GM19035 (cell line): ENCODE data around the gene SP100.
"Not testable (repeated sequence)": the region's sequence is repeated elsewhere in the genome, so short reads cannot be mapped to it uniquely, and the experiment has no call there.

Source experiments
- ATAC-seq: cut with Tn5 transposase; IDR thresholded peaks from one replicate; pipeline ENCODE4 v1.9.1; 2021; ENCODE audit not compliant: unreplicated experiment

The SP100 gene

DNA sequence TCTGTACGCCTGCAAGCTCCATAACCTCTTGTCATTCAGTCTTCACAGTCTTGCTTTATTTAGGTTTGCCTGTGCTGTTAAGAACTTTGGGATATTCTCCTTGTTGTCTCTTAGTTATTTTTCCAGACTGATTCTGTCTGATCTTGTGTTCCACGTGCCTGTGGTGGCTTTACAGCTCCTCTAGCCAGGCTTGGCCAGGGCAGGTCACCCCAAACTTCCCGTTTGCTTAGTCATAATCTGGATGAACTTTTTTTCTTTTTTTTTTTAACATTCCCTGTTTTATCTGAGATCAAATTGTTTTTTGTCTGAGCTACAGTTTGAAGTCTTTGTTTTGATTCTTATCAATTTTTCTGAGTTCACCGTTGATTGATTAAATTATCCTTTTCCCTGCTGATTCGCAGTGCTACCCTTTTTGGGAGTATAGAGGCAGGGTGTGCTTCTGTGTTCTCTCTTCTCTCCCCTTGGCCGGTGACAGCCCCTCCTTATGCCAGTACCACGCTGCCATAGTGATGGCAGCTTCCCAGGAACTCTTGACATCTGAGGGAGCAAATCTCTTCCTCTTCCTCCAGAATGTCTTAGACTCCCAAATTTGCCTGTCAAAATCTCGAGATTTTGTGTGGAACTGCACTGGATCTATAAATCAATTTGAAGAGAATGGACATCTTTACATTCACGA lies 2.5 kb downstream of the SP100 start:
- ATAC-seq = no peak

DNA sequence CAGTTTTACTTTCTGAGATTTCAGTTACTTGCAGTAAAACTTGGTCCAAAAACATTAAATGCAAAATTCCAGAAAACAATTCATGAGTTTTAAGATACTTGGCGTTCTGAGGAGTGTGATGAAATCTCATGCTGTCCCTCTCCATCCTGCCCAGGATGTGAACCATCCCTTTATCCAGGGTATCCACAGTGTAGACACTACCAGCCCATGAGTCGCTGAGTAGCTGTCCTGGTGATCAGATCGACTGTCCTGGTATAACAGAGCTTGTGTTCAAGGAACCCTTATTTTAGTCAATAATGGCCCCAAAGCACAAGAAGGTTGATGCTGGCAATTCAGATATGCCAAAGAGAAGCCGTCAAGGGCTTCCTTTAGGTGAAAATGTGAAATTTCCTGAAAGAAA lies 3.2 kb downstream of the SP100 start:
- ATAC-seq = no peak

DNA sequence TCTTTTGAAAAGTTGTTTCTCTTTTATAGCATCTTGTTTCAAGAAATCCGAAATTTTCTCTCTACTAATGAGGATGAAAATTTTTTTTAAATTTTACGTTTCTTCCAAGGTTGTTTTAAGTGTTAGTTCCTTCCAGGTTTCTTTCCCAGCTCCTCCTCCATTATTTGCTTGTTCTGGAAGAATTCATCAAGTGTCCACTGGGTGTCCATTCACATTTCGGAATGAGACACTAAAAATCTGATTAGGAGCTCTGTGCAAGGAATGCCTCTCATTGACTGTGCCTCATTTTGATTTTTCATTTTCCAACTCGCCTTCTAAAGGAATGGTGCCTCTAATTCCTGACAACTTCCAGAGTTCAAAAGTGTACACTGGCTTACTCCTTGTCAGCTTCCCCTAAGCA lies 6.1 kb downstream of the SP100 start:
- no peak for ATAC-seq

DNA sequence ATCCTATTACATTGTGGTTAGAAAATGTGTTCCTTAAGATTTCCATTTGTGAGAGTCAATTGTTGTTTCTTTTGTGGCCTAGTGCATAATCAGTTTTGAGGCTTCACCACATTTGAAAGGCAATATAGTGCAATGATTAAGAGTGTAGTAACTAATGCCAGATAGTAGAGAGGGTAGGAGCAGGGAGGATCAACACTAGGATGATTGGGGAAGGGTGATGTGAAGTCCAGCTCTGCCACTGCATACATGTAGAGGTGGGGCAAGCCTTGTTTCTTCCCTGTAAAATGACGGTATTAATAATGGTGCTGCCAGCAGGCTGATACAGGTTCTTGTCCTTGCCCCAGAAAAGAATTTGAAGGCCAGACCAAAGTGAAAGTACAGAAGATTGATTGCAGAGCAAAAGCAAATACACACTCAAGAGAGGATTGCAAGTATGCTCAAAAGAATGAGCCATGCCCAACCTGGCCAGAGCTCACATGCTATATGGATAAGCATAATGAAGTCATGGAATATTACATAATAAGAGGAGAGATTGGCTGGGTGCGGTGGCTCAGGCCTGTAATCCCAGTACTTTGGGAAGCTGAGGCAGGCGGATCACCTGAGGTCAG lies 8.0 kb downstream of the SP100 start:
- no peak for ATAC-seq

DNA sequence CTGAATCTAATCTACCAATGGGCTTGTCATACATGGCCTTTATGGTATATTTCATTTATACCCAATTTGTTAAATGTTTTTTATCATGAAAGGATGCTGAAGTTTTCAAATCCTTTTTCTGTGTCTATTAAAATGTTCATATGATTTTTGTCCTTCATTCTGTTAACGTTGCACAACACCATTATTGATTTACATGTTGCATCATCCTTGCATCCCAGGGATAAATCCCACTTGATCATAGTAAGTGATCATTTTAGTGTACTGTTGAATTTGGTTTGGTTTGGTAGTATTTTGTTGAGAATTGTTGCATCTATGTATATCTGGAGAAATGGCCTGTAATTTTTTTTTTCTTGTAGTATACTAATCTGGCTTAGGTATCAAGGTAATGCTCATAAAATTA lies 9.4 kb downstream of the SP100 start:
- no peak for ATAC-seq

DNA sequence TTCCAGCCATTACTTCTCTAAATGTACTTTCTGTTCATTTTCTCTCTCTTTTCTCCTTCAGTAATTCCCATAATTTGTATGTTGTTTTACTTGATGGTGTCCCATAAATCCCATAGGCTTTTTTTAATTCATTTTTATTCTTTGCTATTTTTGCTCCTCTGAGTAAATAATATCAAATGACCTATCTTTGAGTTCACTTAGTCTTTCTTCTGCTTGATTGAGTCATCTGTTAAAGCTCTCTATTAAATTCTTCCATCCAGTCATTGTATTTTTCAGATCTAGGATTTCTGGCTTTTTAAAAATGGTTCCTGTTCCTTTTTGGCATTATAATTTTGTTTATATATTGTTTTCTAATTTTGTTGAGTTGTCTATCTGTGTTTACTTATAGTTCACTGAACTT lies 13.5 kb downstream of the SP100 start:
- no peak for ATAC-seq

DNA sequence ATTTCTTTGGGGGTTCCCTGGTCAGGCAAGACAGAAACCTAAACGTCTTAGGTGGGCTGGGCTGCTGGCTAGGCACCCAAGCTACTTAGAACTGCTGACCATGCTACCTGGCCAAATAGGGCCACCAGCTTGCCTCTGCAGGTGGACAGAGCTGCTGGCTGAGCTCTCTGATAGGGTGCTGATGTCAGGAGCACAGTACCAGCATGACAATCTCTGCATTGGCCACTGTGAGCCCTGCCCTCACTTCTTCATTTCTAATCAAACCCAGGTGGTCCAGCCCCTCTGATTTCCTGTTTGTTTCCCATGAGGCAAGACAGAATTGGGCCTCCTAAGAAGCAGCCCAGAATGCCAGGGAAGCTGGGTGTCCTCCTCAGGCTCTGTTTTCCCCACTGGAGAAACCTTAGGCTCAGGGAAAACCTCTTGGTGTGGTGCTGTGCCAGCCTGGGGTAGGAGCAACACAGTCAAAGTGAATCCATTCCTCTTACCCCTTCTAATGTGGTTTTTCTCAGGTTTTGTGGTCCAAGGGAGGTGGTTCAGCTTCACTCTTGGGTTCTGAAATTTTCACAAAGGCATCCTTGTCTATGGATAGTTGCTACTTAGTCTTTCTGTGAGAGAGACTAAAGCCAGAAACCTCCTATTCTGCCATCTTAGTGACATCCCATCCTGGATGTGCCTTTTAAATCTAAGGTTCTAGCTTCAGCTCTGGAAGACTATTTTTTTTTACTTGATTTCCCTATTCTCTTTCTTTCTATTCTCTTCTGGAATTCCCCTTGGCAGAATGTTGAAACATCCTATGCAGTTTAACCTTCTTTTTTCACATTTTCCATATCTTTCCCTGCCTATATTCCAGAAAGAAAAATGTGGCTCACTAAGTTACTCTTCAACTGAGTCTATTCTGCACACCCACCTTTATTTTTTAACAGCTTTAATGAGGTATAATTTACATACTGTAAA lies 15.2 kb downstream of the SP100 start:
- ATAC-seq = no peak

DNA sequence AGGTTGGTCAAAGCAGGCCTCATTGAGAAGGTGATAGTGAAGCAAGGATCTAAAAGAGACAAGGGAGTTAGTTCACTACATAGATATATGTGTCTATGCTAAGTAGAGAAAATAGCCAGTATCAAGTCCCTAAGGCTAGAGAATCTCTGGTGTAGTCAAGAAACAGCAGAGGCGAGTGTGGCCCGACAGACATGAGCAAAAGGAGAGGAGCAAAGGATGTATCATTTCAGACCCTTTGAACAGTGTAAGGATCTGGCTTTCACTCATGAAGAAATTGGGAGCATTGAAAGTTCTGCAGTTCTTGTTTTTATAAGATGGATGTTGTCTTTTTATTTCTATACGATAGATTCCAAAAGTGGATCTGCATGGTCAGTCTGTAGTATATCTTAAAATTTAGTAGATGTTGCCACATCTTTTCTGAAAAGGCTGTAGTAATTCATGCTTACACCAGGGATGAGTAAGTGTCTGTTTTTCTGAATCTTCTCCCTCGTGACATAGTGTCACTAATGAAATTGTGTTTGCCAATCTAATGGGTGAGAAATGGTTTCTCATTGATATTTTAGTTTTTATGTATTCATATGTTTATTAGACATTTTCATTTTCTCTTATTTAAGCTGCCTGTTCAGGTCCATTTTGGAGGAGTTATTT lies 18.8 kb downstream of the SP100 start:
- ATAC-seq = no peak

DNA sequence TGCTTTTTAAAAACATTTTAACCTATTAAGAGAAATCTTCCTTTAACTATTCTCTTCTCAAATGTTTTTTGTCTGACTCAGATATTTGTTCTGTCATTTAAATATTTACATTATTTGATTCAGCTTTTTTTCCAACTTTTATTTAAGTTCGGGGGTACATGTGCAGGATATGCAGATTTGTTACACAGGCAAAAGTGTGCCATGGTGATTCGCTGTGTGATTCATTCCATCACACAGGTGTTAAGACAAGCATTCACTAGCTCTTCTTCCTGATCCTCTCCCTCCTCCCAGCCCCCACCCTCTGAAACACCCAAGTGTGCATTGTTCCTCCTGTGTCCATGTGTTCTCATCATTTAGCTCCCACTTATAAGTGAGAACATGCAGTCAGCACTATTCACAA lies 19.4 kb downstream of the SP100 start:
- no peak for ATAC-seq

DNA sequence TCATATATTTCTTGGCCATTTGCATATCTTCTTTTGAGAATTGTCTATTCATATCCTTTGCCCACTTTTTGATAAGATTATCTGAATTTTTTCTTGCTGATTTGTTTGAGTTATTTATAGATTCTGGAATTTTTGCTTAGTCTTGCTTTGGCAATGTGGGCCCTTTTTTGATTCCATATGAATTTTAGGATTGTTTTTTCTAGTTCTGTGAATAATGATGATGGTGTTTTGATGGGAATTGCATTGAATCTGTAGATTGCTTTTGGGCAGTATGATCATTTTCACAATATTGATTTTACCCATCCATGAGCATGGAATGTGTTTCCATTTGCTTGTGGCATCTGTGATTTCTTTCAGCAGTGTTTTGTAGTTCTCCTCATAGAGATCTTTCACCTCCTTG lies 23.1 kb downstream of the SP100 start:
- not testable (repeated sequence) for ATAC-seq

DNA sequence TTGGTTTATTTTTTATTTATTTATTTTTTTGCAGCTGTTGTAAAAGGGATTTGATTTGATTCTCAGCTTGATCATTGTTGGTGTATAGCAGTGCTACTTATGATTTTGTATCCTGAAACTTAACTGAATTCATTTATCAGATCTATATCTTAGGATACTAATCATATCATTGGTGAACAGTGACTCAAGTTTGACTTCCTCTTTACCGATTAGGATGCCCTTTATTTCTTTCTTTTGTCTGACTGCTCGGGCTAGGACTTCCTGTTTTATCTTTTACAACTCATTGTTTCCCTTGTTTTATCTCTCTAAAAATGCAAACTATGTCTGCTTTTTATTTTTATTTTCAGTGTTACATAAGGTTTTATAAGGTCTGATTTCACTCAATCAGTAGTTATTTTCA lies 23.6 kb downstream of the SP100 start:
- ATAC-seq = no peak

DNA sequence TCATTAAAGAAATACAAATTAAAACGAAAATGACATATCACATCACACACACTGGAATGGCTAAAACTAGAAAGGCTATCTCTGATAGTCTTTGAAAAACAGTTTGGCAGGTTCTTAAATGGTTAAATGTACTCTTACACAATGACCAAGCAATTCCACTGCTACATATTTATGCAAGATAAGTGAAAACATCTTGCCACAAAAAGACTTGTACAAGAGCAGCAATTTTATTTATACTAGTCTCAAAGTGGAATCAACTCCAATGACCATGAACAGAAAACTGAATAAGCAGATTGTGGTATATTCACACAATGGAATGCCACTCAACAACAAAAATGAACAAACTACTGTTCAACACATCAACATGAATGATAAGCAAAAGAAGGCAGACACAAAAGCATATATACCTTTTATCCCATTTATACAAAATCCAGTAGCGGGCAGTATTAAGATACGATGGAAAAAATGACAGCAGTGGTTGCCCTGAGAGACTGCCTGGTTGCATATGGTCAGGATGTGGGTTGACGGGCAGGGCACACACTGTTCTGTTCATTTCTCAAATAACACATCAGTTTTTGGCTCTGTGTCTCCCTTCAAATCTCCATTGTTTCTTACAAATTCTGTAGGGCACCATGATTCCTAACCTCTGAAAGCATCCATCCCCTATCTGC lies 25.4 kb downstream of the SP100 start:
- peak; percentile 65 for ATAC-seq

DNA sequence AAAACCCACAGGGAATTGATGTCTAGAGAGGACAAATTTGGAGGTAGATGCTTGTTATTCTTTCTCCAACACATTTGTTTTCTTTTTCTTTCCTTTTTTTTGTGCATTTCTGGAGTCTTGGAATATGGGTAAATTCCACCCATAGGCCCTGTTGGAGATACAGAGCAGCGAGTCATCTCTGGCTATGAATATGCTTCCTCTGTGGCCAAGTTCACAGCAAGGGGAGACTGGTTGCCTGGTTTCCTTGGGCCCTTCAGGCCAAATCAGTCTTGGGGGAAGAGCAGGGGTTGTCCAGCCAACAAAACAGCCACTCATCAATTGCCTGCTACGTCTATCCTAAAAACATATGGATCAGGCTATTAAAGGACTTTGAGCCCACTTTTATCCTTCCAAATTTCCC lies 27.5 kb downstream of the SP100 start:
- ATAC-seq = no peak

DNA sequence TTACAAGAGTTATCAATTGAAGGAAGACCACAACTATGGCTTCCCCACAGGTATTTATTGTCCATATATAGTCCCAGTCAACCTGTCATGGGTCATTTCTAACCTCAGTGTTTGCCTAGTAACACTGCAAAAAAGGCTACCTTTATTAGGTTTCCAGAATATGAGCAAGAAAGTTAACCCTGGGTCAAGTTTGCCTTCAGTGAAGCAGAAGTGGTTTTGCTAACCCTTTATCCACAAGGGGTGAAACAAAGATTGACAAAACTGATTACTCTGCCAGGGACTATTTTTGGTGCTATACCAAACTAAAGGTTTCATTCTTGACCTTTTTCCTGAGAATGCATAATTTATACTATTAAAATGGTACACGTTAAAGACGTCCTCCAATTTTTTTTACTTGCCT lies 28.8 kb downstream of the SP100 start:
- ATAC-seq = no peak

DNA sequence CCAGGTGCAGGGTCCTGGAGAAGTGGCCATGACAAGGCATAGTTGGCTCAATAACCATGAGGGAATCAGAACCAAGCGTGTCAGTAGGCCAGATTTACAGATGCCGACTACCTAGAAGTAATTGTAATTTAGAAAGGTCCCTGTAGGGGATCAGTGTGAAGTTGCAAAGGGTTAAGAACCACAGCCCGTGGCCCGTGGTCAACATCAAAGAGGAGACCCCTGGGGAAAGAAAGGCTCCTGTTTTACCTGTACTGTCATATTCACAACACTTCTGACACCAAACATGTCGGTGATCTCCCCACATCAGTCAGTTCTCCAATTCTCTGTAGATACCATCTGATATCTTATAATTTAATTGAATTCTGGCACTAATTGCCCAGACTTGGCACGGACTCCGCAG lies 31.0 kb downstream of the SP100 start:
- ATAC-seq = no peak

DNA sequence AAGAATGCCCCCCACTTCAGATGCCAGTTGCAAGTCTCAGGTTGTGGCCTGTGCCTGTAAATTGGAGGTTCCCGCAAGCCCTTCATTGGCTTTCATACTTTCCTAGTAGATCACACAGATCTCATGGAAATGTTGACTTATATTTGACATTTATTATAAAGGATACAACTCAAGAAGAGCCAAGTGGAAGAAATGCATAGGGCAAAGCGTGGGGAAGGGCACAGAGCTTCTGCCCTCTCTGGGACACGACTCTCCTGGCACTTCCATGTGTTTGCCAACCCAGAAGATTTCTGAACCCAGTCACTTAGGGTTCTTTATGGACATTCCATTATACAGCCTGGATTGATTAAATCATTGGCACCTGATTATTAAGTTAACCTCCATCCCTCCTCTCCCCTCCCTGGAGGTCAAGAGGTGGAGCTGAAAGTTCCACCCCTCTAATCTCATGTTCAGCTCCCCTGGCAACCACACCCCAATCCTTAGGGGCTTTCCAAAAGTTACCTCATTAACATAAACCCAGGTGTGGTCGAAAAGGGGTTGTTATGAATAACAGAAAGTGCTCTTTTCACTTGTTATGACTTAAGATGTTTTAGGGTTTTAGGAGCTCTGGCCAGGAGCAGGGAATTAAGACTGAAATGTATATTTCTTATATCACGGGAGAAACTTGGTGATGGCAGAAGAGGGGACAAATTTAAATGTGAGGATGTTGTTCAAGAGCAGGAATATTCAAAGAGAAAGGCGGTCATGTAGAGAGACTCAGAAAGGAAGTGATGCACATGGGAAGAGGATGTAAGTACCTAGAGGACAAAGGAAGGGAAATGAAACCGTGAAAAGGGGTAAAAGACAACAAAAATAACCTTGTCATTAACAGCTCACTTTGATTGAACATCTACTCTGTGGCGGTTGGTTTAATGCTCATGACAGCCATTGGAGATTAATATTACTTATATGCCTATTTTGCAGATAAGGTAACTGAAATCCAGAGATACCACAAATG lies 31.8 kb downstream of the SP100 start:
- ATAC-seq = peak; percentile 76

DNA sequence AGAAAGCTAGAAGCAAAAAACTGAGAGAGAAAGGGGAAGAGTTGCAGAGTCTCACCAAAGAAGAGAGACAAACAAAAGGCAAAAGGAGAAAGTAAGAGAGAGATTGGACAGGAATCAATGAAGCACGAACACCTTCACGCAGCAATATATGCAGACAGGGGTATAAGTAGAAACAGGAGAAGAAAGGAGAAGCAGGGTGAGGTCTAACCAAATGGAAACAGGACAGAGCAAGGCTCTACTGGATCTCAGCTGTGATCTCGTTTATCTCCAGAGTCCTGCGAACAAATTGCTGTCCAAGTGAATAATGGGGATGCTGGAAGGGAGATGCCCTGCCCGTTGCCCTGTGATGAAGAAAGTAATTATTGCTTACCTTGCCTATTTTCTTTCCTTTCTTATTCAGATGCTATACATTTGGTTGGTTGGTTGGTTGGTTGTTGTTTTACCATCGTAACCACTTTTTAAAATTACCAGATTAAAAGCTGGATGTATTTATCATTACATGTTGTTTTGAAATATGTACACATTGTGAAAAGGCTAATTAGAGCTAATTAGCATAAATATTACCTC lies 34.0 kb downstream of the SP100 start:
- no peak for ATAC-seq

DNA sequence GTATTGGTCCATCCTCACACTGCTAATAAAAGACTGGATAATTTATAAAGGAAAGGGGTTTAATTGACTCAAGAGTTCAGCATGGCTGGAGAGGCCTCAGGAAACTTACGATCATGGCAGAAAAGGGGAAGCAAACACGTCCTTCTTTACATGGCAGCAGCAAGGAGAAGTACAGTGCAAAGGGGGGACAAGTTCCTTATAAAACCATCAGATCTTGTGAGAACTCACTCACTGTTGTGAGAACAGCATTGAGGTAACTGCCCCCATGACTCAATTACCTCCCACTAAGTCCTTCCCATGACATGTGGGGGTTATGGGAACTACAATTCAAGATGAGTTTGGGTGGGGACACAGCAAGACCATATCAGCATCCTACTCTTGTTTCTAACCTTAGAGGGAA lies 37.0 kb downstream of the SP100 start:
- ATAC-seq = no peak

DNA sequence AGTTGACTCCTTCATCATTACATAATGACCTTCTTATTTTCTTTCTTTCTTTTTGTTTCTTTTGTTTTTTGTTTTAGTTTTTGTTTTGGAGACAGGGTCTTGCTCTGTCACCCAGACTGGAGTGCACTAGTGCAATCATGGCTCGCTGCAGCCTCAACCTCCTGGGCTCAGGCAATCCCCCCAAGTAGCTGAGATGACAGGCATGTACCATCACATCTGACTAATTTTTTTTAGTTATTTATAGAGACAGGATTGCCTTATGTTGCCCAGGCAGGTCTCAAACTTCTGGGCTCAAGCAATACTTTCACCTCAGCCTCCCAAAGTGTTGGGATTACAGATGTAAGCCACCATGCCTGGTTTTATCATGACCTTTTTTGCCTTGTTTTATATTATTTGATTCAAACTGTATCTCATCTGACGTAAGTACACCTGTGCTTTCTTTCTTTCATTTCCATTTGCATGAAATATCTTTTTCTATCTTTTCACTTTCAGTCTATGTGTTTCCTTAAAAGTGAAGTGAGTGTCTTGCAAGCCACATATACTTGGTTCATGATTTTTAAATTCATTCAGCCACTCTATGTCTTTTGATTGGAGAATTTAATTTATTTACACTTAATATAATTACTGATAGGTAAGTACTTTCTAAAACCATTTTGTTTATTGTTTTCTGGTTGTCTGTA lies 39.1 kb downstream of the SP100 start:
- no peak for ATAC-seq
